ENCODE data around the gene CEP104. TPM values are rescaled to one million over a fixed set of nuclear protein-coding genes. Genes with fewer than 3 reads are reported as not detected.

The CEP104 gene
- total RNA-seq, 1 experiment from 2014 or later, result 44.1 TPM

DNA sequence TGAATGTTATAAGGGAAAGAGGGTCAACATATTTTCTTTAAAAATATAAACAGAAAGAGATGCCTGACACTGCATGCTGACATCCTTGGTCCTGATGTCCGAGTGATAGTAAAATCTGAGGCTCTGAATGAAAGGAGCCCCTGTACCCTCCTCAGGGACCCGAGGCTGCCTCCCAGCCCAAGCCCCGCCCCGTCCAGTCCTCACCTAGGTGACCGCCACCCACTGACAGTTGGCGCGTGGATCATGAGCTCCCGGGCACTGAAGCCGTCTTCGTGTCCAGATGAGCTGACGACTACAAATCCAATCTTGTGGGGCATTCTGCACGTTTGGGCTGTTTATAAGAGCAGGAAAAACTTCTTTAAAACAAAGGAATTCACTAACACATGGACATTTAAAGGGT is 4.9 kb downstream of the CEP104 start:
- Histone ChIP-seq H3K4me2 (ENCODE audit: low read length) (no peak overlapping the region), H3K27ac (ENCODE audit: low read depth, low read length) (no peak overlapping the region), H3K36me3 (ENCODE audit: control insufficient read depth in 1 of 2, insufficient read depth in 2 of 2, low read length in 2 of 2) (no peaks in the 10 kb centered on the region; a peak in 2 of 4 replicates), H3K4me3 (replicated peaks in 1 of 2; ENCODE audit: low read depth in 1 of 2, low read length in 2 of 2) (no peak overlapping the region), H3K79me2 (ENCODE audit: insufficient read depth, low read length) (peaks cover 17% of the 10 kb centered on the region), H3K9me3 (ENCODE audit: control insufficient read depth in 1 of 2, insufficient read depth in 1 of 2, low read depth in 1 of 2, low read length in 2 of 2) (no peaks in the 10 kb centered on the region), H2AFZ (ENCODE audit: low read depth, low read length, poor library complexity, severe bottlenecking) (no peak overlapping the region), H3K27me3 (ENCODE audit: insufficient read depth, low read length) (no peaks in the 10 kb centered on the region), H3K9me2 (ENCODE audit: insufficient read depth) (no peaks in the 10 kb centered on the region), H3K4me1 (ENCODE audit: control insufficient read depth in 1 of 2, insufficient read depth in 2 of 2, low read length in 2 of 2) (peaks cover 4 to 9% of the 10 kb centered on the region in 2 experiments; a peak in 3 of 4 replicates), H3K9ac (ENCODE audit: low read length) (no peak overlapping the region), H4K20me1 (ENCODE audit: insufficient read depth) (no peaks in the 10 kb centered on the region)
- BruUV-seq (replicated peaks), result no TSS peak
- no peak for ATAC-seq
- POLR2A ChIA-PET, result no interaction called here
- intact Hi-C loops (cut with micrococcal nuclease), result no loop called here
- CTCF ChIA-PET, result no interaction called here
- no peak for DNase-seq (ENCODE audit: low read depth, low spot score)
- no peak for TF ChIP-seq CBX3 (IDR thresholded peaks at IDR 0.05; ENCODE audit: low read depth)
- RAD21 ChIA-PET (ENCODE audit: low non-redundant PET in 1 of 2, low total read pairs in 2 of 2, uncharacterized antibody in 2 of 2, unreplicated experiment in 2 of 2), result no interaction called here

DNA sequence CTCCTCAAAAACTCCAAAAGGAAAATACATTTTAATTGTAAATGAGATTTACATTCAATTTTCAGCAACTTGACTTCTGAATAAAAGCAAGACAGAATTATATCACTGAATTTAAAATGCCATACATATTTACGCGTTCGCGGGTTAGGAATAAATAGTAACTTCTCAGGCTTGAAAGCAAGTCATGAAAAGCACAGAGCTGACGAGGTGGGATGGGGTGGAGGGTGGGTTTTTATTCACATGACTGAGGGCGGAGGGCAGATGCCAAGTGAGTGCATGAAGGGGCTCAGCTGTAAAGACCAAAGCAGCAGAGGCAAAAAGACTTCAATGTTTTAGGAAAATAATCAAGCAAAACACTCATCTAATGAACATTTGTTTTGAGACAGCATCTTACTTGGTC is 5.7 kb downstream of the CEP104 start:
- no TSS peak for BruUV-seq (replicated peaks)
- Histone ChIP-seq H3K27me3 (ENCODE audit: insufficient read depth, low read length) (no peaks in the 10 kb centered on the region), H3K9me3 (ENCODE audit: control insufficient read depth in 1 of 2, insufficient read depth in 1 of 2, low read depth in 1 of 2, low read length in 2 of 2) (no peaks in the 10 kb centered on the region), H3K4me3 (replicated peaks in 1 of 2; ENCODE audit: low read depth in 1 of 2, low read length in 2 of 2) (no peak overlapping the region), H4K20me1 (ENCODE audit: insufficient read depth) (no peaks in the 10 kb centered on the region), H3K9ac (ENCODE audit: low read length) (no peak overlapping the region), H3K79me2 (ENCODE audit: insufficient read depth, low read length) (peaks cover 15% of the 10 kb centered on the region), H3K4me2 (ENCODE audit: low read length) (no peak overlapping the region), H3K27ac (ENCODE audit: low read depth, low read length) (no peak overlapping the region), H3K9me2 (ENCODE audit: insufficient read depth) (no peaks in the 10 kb centered on the region), H3K36me3 (ENCODE audit: control insufficient read depth in 1 of 2, insufficient read depth in 2 of 2, low read length in 2 of 2) (no peaks in the 10 kb centered on the region; a peak in 2 of 4 replicates), H3K4me1 (ENCODE audit: control insufficient read depth in 1 of 2, insufficient read depth in 2 of 2, low read length in 2 of 2) (peaks cover 4 to 9% of the 10 kb centered on the region in 2 experiments; a peak in 3 of 4 replicates), H2AFZ (ENCODE audit: low read depth, low read length, poor library complexity, severe bottlenecking) (no peak overlapping the region)
- no peak for ATAC-seq
- ChIA-PET RAD21 (ENCODE audit: low non-redundant PET in 1 of 2, low total read pairs in 2 of 2, uncharacterized antibody in 2 of 2, unreplicated experiment in 2 of 2) (no interaction called here), POLR2A (no interaction called here), CTCF (no interaction called here)
- intact Hi-C loops (cut with micrococcal nuclease), result no loop called here
- no peak for DNase-seq (ENCODE audit: low read depth, low spot score)
- no peak for TF ChIP-seq CEBPB (IDR thresholded peaks at IDR 0.05; ENCODE audit: low read depth)

DNA sequence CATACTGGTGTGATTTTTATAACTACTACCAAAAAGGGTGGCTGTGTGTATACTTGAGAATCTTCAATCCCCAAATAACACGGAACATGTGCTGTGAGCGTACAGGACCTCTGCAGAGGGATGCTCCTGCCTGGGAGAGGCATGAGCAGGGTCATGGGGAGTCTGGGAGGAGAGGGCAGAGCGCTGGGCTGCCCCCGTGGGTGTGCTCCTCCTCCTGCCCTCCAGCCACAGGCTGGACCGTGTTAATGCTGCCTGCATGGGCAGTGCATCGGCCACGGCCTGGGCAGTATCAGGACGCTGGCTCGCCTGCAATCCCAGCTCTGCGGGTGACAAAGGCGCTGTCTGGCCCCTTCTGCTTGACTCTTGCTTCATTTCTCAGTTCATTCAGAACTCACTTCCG is 6.2 kb downstream of the CEP104 start:
- BruUV-seq (replicated peaks), result no TSS peak
- ChIA-PET CTCF (no interaction called here), POLR2A (no interaction called here), RAD21 (ENCODE audit: low non-redundant PET in 1 of 2, low total read pairs in 2 of 2, uncharacterized antibody in 2 of 2, unreplicated experiment in 2 of 2) (no interaction called here)
- Histone ChIP-seq H3K27ac (ENCODE audit: low read depth, low read length) (no peak overlapping the region), H3K27me3 (ENCODE audit: insufficient read depth, low read length) (no peaks in the 10 kb centered on the region), H3K79me2 (ENCODE audit: insufficient read depth, low read length) (peaks cover 10% of the 10 kb centered on the region; the same call in 1 of the 2 replicates), H3K4me1 (ENCODE audit: control insufficient read depth in 1 of 2, insufficient read depth in 2 of 2, low read length in 2 of 2) (peaks cover 4 to 5% of the 10 kb centered on the region in 2 experiments; a peak in 3 of 4 replicates), H3K9ac (ENCODE audit: low read length) (no peak overlapping the region), H3K36me3 (ENCODE audit: control insufficient read depth in 1 of 2, insufficient read depth in 2 of 2, low read length in 2 of 2) (no peaks in the 10 kb centered on the region; a peak in 2 of 4 replicates), H4K20me1 (ENCODE audit: insufficient read depth) (no peaks in the 10 kb centered on the region), H3K4me2 (ENCODE audit: low read length) (no peak overlapping the region), H3K4me3 (replicated peaks in 1 of 2; ENCODE audit: low read depth in 1 of 2, low read length in 2 of 2) (no peak overlapping the region), H3K9me2 (ENCODE audit: insufficient read depth) (no peaks in the 10 kb centered on the region), H3K9me3 (ENCODE audit: control insufficient read depth in 1 of 2, insufficient read depth in 1 of 2, low read depth in 1 of 2, low read length in 2 of 2) (no peaks in the 10 kb centered on the region), H2AFZ (ENCODE audit: low read depth, low read length, poor library complexity, severe bottlenecking) (no peak overlapping the region)
- DNase-seq (ENCODE audit: low read depth, low spot score) (no peak), ATAC-seq (no peak)
- intact Hi-C loops (cut with micrococcal nuclease), result no loop called here
- TF ChIP-seq ZNF274 (IDR thresholded peaks at IDR 0.05; ENCODE audit: low read depth, low read length) (no peak), SIN3A (IDR thresholded peaks at IDR 0.05; ENCODE audit: low read depth) (no peak), EZH2 (IDR thresholded peaks at IDR 0.05) (no peak), POLR2A (IDR thresholded peaks at IDR 0.05; ENCODE audit: borderline replicate concordance, extremely low read depth, insufficient read depth, insufficient read length) (no peak)
- TF ChIP-seq, protein P1, sequence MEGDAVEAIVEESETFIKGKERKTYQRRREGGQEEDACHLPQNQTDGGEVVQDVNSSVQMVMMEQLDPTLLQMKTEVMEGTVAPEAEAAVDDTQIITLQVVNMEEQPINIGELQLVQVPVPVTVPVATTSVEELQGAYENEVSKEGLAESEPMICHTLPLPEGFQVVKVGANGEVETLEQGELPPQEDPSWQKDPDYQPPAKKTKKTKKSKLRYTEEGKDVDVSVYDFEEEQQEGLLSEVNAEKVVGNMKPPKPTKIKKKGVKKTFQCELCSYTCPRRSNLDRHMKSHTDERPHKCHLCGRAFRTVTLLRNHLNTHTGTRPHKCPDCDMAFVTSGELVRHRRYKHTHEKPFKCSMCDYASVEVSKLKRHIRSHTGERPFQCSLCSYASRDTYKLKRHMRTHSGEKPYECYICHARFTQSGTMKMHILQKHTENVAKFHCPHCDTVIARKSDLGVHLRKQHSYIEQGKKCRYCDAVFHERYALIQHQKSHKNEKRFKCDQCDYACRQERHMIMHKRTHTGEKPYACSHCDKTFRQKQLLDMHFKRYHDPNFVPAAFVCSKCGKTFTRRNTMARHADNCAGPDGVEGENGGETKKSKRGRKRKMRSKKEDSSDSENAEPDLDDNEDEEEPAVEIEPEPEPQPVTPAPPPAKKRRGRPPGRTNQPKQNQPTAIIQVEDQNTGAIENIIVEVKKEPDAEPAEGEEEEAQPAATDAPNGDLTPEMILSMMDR (IDR thresholded peaks at IDR 0.05 in 2 of 3, conservative IDR thresholded peaks at IDR 0.05 in 1 of 3; ENCODE audit: borderline replicate concordance in 1 of 3, insufficient read depth in 1 of 3, low read depth in 2 of 3, low read length in 2 of 3), result no peak
- TF ChIP-seq, protein P2, sequence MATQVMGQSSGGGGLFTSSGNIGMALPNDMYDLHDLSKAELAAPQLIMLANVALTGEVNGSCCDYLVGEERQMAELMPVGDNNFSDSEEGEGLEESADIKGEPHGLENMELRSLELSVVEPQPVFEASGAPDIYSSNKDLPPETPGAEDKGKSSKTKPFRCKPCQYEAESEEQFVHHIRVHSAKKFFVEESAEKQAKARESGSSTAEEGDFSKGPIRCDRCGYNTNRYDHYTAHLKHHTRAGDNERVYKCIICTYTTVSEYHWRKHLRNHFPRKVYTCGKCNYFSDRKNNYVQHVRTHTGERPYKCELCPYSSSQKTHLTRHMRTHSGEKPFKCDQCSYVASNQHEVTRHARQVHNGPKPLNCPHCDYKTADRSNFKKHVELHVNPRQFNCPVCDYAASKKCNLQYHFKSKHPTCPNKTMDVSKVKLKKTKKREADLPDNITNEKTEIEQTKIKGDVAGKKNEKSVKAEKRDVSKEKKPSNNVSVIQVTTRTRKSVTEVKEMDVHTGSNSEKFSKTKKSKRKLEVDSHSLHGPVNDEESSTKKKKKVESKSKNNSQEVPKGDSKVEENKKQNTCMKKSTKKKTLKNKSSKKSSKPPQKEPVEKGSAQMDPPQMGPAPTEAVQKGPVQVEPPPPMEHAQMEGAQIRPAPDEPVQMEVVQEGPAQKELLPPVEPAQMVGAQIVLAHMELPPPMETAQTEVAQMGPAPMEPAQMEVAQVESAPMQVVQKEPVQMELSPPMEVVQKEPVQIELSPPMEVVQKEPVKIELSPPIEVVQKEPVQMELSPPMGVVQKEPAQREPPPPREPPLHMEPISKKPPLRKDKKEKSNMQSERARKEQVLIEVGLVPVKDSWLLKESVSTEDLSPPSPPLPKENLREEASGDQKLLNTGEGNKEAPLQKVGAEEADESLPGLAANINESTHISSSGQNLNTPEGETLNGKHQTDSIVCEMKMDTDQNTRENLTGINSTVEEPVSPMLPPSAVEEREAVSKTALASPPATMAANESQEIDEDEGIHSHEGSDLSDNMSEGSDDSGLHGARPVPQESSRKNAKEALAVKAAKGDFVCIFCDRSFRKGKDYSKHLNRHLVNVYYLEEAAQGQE (IDR thresholded peaks at IDR 0.05; ENCODE audit: low read depth), result no peak
- TF ChIP-seq, protein P3, sequence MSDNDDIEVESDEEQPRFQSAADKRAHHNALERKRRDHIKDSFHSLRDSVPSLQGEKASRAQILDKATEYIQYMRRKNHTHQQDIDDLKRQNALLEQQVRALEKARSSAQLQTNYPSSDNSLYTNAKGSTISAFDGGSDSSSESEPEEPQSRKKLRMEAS (IDR thresholded peaks at IDR 0.05), result no peak

Data from HCT116 (cell line).